ENCODE data around the gene CDC42BPB.

CDC42BPB gene

GRCh38 chr14:102926104-102926503, 131.2 kb downstream of the CDC42BPB start:
- no peak overlapping the region for H3K4me3 ChIP-seq (ENCODE audit: insufficient read depth, low read length, poor library complexity, severe bottlenecking)
- no peaks in the 10 kb centered on the region for H3K36me3 ChIP-seq (ENCODE audit: low read length)
- TF ChIP-seq CTCF (IDR thresholded peaks at IDR 0.05; ENCODE audit: insufficient read depth, low read length, poor library complexity, severe bottlenecking): no peak
- TF ChIP-seq EZH2phosphoT487 (conservative IDR thresholded peaks at IDR 0.05; ENCODE audit: low read length): no peak
- H3K9me2 ChIP-seq (replicated peaks; ENCODE audit: insufficient read depth, low read length): no peaks in the 10 kb centered on the region
- H3K27me3 ChIP-seq (ENCODE audit: low read length): no peaks in the 10 kb centered on the region
- H3K27ac ChIP-seq (ENCODE audit: low read depth, low read length): no peak overlapping the region
- H2AFZ ChIP-seq (ENCODE audit: low read depth, low read length, severe bottlenecking): no peak overlapping the region
- H3K79me2 ChIP-seq (ENCODE audit: insufficient read depth, low read length): no peaks in the 10 kb centered on the region
- no peaks in the 10 kb centered on the region for H3F3A ChIP-seq (ENCODE audit: insufficient read depth)
- H3K9me3 ChIP-seq (ENCODE audit: insufficient read depth, low read length): no peaks in the 10 kb centered on the region
- H4K20me1 ChIP-seq (ENCODE audit: low read depth, low read length): no peaks in the 10 kb centered on the region
- H3K4me2 ChIP-seq (ENCODE audit: low read depth, low read length, poor library complexity, severe bottlenecking): no peak overlapping the region
- no peak overlapping the region for H3K9ac ChIP-seq (ENCODE audit: low read length)

GRCh38 chr14:102925646-102926045, 131.7 kb downstream of the CDC42BPB start:
- Histone ChIP-seq H2AFZ (ENCODE audit: low read depth, low read length, severe bottlenecking) (no peak overlapping the region), H3K9me2 (replicated peaks; ENCODE audit: insufficient read depth, low read length) (no peaks in the 10 kb centered on the region), H3F3A (ENCODE audit: insufficient read depth) (no peaks in the 10 kb centered on the region), H3K36me3 (ENCODE audit: low read length) (no peaks in the 10 kb centered on the region), H3K79me2 (ENCODE audit: insufficient read depth, low read length) (no peaks in the 10 kb centered on the region), H3K27ac (ENCODE audit: low read depth, low read length) (no peak overlapping the region), H3K9me3 (ENCODE audit: insufficient read depth, low read length) (no peaks in the 10 kb centered on the region), H3K4me2 (ENCODE audit: low read depth, low read length, poor library complexity, severe bottlenecking) (no peak overlapping the region), H3K27me3 (ENCODE audit: low read length) (no peaks in the 10 kb centered on the region), H3K9ac (ENCODE audit: low read length) (no peak overlapping the region), H3K4me3 (ENCODE audit: insufficient read depth, low read length, poor library complexity, severe bottlenecking) (no peak overlapping the region), H4K20me1 (ENCODE audit: low read depth, low read length) (no peaks in the 10 kb centered on the region)
- TF ChIP-seq EZH2phosphoT487 (conservative IDR thresholded peaks at IDR 0.05; ENCODE audit: low read length) (no peak), CTCF (IDR thresholded peaks at IDR 0.05; ENCODE audit: insufficient read depth, low read length, poor library complexity, severe bottlenecking) (no peak)

GRCh38 chr14:102924632-102925588, 132.4 kb downstream of the CDC42BPB start:
- no peaks in the 10 kb centered on the region for H3K9me2 ChIP-seq (replicated peaks; ENCODE audit: insufficient read depth, low read length)
- H2AFZ ChIP-seq (ENCODE audit: low read depth, low read length, severe bottlenecking): no peak overlapping the region
- H4K20me1 ChIP-seq (ENCODE audit: low read depth, low read length): no peaks in the 10 kb centered on the region
- no peaks in the 10 kb centered on the region for H3K9me3 ChIP-seq (ENCODE audit: insufficient read depth, low read length)
- no peak overlapping the region for H3K9ac ChIP-seq (ENCODE audit: low read length)
- no peaks in the 10 kb centered on the region for H3K36me3 ChIP-seq (ENCODE audit: low read length)
- H3K27ac ChIP-seq (ENCODE audit: low read depth, low read length): no peak overlapping the region
- H3K4me2 ChIP-seq (ENCODE audit: low read depth, low read length, poor library complexity, severe bottlenecking): no peak overlapping the region
- no peaks in the 10 kb centered on the region for H3K27me3 ChIP-seq (ENCODE audit: low read length)
- no peak overlapping the region for H3K4me3 ChIP-seq (ENCODE audit: insufficient read depth, low read length, poor library complexity, severe bottlenecking)
- no peaks in the 10 kb centered on the region for H3F3A ChIP-seq (ENCODE audit: insufficient read depth)
- TF ChIP-seq EZH2phosphoT487 (conservative IDR thresholded peaks at IDR 0.05; ENCODE audit: low read length) (no peak), CTCF (IDR thresholded peaks at IDR 0.05; ENCODE audit: insufficient read depth, low read length, poor library complexity, severe bottlenecking) (no peak)
- H3K79me2 ChIP-seq (ENCODE audit: insufficient read depth, low read length): no peaks in the 10 kb centered on the region

All from SU-DHL-6 (cell line).